HL-60 (cell line): ENCODE measurements around the gene SMG9.

Experiments used
- DNase-seq, 2 experiments: peaks; one replicate each; pipeline ENCODE4 v3.0.0-alpha.2; 2010 to 2020; ENCODE audit warnings: low read depth in 1 of 2, low spot score in 1 of 2
- H3K27ac ChIP-seq: fragments of 250-450 bp; sonication (Bioruptor Pico); replicated peaks from 2 replicates; pipeline ENCODE4 v1.5.1; 2020; ENCODE audit warnings: mild to moderate bottlenecking, moderate library complexity
- H3K27me3 ChIP-seq: fragments of 250-450 bp; sonication (Bioruptor Pico); 2 replicates; pipeline ENCODE4 v1.5.1; 2021; ENCODE audit warnings: mild to moderate bottlenecking, moderate library complexity; ENCODE audit not compliant: insufficient read depth, poor library complexity, severe bottlenecking
- H3K4me3 ChIP-seq: replicated peaks from 2 replicates; pipeline ENCODE4 v1.5.1; 2011; ENCODE audit warnings: mild to moderate bottlenecking, control low read depth, low read length; ENCODE audit not compliant: insufficient read depth
- GABPA ChIP-seq: IDR thresholded peaks from 2 replicates; pipeline ENCODE4 v1.6.1; 2012; ENCODE audit warnings: low read depth
- POLR2AphosphoS5 ChIP-seq: IDR thresholded peaks from 2 replicates; pipeline ENCODE4 v1.6.1; 2012; ENCODE audit warnings: low read depth
- SPI1 ChIP-seq: IDR thresholded peaks from 2 replicates; pipeline ENCODE4 v1.6.1; 2012; ENCODE audit warnings: low read depth, mild to moderate bottlenecking, borderline replicate concordance
- TF ChIP-seq, protein P1 (sequence below): IDR thresholded peaks from one replicate; pipeline ENCODE4 v1.5.1; 2011; ENCODE audit warnings: low read length, control low read depth, inconsistent platforms; ENCODE audit not compliant: insufficient read depth
- TF ChIP-seq, protein P2 (sequence below): IDR thresholded peaks from 2 replicates; pipeline ENCODE4 v1.6.1; 2012; ENCODE audit warnings: low read depth; ENCODE audit not compliant: insufficient replicate concordance

SMG9 gene

DNA sequence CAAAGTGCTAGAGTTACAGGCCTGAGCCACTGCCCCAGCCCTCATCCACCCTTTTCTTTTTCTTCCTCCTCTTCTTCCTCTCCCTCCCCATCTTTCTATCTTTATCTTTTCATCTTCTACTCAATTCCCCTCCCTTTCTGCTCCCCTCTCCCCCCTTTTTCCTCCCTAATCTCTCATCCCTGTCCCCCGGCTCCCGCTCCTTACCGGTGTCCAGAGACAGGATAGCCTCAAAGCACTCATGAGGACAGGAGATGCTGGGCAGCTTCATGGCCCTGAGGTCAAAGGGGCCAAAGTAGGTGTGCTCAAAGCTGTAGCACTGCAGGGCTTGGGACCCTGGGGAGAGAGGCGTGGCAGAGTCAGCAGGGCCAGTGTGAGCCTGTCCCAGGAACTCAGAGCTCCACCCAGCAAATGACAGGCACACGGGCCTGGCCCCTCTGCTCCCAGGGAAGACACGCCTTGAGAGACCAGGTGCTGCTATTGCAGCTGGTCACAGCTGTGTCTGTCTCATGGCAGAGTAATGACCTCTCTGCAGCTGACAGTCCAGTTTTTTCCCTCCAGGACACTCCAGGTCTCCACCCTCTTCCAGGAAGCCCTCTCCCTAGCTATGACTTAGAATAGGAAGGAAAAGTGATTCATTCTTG lies 44.9 kb upstream of the SMG9 start:
- peaks cover 3% of the 10 kb centered on the region for H3K27me3 ChIP-seq
- H3K4me3 ChIP-seq, result no peak overlapping the region
- no peak for DNase-seq
- TF ChIP-seq, protein P1, sequence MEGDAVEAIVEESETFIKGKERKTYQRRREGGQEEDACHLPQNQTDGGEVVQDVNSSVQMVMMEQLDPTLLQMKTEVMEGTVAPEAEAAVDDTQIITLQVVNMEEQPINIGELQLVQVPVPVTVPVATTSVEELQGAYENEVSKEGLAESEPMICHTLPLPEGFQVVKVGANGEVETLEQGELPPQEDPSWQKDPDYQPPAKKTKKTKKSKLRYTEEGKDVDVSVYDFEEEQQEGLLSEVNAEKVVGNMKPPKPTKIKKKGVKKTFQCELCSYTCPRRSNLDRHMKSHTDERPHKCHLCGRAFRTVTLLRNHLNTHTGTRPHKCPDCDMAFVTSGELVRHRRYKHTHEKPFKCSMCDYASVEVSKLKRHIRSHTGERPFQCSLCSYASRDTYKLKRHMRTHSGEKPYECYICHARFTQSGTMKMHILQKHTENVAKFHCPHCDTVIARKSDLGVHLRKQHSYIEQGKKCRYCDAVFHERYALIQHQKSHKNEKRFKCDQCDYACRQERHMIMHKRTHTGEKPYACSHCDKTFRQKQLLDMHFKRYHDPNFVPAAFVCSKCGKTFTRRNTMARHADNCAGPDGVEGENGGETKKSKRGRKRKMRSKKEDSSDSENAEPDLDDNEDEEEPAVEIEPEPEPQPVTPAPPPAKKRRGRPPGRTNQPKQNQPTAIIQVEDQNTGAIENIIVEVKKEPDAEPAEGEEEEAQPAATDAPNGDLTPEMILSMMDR, result no peak
- no peak for TF ChIP-seq SPI1
- no peak for TF ChIP-seq POLR2AphosphoS5
- TF ChIP-seq GABPA, result no peak
- TF ChIP-seq, protein P2, sequence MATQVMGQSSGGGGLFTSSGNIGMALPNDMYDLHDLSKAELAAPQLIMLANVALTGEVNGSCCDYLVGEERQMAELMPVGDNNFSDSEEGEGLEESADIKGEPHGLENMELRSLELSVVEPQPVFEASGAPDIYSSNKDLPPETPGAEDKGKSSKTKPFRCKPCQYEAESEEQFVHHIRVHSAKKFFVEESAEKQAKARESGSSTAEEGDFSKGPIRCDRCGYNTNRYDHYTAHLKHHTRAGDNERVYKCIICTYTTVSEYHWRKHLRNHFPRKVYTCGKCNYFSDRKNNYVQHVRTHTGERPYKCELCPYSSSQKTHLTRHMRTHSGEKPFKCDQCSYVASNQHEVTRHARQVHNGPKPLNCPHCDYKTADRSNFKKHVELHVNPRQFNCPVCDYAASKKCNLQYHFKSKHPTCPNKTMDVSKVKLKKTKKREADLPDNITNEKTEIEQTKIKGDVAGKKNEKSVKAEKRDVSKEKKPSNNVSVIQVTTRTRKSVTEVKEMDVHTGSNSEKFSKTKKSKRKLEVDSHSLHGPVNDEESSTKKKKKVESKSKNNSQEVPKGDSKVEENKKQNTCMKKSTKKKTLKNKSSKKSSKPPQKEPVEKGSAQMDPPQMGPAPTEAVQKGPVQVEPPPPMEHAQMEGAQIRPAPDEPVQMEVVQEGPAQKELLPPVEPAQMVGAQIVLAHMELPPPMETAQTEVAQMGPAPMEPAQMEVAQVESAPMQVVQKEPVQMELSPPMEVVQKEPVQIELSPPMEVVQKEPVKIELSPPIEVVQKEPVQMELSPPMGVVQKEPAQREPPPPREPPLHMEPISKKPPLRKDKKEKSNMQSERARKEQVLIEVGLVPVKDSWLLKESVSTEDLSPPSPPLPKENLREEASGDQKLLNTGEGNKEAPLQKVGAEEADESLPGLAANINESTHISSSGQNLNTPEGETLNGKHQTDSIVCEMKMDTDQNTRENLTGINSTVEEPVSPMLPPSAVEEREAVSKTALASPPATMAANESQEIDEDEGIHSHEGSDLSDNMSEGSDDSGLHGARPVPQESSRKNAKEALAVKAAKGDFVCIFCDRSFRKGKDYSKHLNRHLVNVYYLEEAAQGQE, result no peak
- no peak overlapping the region for H3K27ac ChIP-seq

DNA sequence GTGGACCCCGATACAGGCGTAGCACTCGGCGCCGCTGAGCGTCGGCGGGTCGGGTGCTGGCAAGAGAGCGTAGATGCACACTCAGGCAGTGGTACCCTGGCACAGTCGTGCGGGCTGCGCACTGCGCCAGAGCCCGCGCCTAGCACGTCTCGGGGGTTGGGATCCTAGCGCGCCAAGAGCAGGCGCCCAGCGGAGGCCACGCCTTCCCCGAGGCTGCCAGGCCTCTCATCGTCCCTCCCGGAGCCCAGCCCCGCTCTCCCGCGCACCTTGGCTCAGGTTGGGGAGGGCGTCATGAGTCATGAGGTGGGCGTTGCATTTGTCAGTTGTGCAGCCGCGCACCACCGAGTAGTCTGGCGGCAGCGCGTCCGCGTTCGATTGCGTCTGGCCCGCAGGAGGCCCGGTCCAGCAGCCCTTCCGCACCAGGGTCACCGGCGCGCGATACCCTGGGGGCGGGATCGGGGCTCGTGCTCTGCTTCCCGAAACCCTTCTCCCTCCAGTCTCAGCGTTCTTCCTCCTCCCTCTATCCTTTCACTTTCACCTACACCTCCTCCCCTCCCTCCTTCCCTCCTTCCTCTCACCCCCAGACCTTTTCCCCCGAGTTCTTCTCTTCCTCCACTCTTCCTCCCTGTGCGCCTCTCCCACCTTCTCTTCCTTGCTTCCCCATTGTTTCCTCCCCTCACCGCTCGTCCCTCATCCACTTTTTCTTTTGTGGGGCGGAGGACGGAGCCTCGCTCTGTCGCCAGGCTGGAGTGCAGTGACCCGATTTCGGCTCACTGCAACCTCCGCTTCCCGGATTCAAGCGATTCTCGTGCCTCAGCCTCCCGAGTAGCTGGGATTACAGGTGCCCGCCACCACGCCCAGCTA lies 44.0 kb upstream of the SMG9 start:
- Histone ChIP-seq H3K27me3 (peaks cover 3% of the 10 kb centered on the region), H3K27ac (no peak overlapping the region), H3K4me3 (peak overlapping the region; percentile 35)
- TF ChIP-seq SPI1 (no peak), POLR2AphosphoS5 (no peak), GABPA (no peak)
- TF ChIP-seq, protein P1, result no peak
- TF ChIP-seq, protein P2, result no peak
- no peak for DNase-seq

DNA sequence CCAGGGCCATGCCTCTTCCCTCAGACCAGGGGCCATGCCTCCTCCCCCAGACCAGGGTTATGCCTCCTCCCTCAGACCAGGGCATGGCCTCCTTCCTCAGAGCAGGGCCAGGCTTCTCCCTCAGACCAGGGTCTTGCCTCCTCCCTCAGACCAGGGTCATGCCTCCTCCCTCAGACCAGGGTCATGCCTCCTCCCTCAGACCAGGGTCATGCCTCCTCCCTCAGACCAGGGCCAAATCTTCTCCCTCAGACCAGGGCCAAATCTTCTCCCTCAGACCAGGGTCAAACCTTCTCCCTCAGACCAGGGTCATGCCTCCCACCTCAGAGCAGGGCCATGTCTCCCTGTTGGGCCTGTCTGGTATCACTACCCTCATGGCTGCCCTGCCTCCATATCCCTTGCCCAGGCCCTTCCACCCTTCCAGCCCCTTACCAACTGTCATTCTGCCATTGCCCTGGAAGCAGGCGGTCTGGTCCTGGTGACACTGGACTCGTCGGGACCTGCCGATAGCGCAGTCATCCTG lies 43.3 kb upstream of the SMG9 start:
- Histone ChIP-seq H3K4me3 (peak overlapping the region; percentile 35), H3K27ac (no peak overlapping the region), H3K27me3 (peaks cover 3% of the 10 kb centered on the region)
- no peak for DNase-seq
- TF ChIP-seq GABPA (no peak), POLR2AphosphoS5 (no peak), SPI1 (no peak)
- TF ChIP-seq, protein P1, result no peak
- TF ChIP-seq, protein P2, result no peak
